A549 treated with dexamethasone at 1 μM for 4 hours (cell line): ENCODE results near the gene CLEC20A. TPM values are rescaled to one million over a fixed set of nuclear protein-coding genes. Genes with fewer than 3 reads are reported as not detected.

Source experiments
- total RNA-seq: library from RNA; stranded (reverse); fragments of 200-300 nt; extraction: Qiagen RNA extraction; gene quantifications from 5 replicates; pipeline ENCODE4 v1.2.3, GENCODE V29; 2022

The CLEC20A gene
- not detected in 5 replicates for total RNA-seq

GRCh38 chr1:178496410-178497135, at the start of gene CLEC20A:
Gene CLEC20A, minus strand, starts transcription at chr1:178496964. Its CDS starts 25 bp downstream, at chr1:178496939.

GRCh38 chr1:178512566-178513277, 16.0 kb upstream of the CLEC20A start, which contains the start of gene TEX35:
Gene TEX35, plus strand, starts transcription at chr1:178513109. Its CDS starts 80 bp downstream, at chr1:178513189.

Other genes starting within 250 kb of the CLEC20A start
- 0.13 TPM in 1 of 5 replicates, not detected in the others for gene TEX35, start 16.1 kb upstream of the CLEC20A start, total RNA-seq
- 16.5 to 41.1 TPM (median 33.1 TPM) in 5 replicates for gene RALGPS2, start 228.3 kb upstream of the CLEC20A start, total RNA-seq